GM12801 (cell line): Measurements from ENCODE around the gene AKR7A2.

Experiments used
- CTCF ChIP-seq: IDR thresholded peaks from one replicate; pipeline ENCODE4 v1.5.1; 2011; ENCODE audit warnings: control low read depth; ENCODE audit not compliant: insufficient read length; ENCODE audit errors: extremely low read depth

The AKR7A2 gene

GRCh38 chr1:19348441-19349198, 36.7 kb upstream of the AKR7A2 start:
- TF ChIP-seq CTCF, result no peak

GRCh38 chr1:19347533-19348172, 35.7 kb upstream of the AKR7A2 start:
- TF ChIP-seq CTCF, result no peak

- TF ChIP-seq CTCF, result no peak
Measured at GRCh38 chr1:19346026-19346425, 34.1 kb upstream of the AKR7A2 start.

- no peak for TF ChIP-seq CTCF
Measured at GRCh38 chr1:19345391-19345790, 33.4 kb upstream of the AKR7A2 start.

- no peak for TF ChIP-seq CTCF
Measured at GRCh38 chr1:19344831-19345230, 32.9 kb upstream of the AKR7A2 start.

GRCh38 chr1:19344372-19344810, 32.4 kb upstream of the AKR7A2 start:
- TF ChIP-seq CTCF, result no peak

- no peak for TF ChIP-seq CTCF
Measured at GRCh38 chr1:19343617-19344350, 31.8 kb upstream of the AKR7A2 start.
